Measurements from ENCODE around the gene ALPK1.

DNA sequence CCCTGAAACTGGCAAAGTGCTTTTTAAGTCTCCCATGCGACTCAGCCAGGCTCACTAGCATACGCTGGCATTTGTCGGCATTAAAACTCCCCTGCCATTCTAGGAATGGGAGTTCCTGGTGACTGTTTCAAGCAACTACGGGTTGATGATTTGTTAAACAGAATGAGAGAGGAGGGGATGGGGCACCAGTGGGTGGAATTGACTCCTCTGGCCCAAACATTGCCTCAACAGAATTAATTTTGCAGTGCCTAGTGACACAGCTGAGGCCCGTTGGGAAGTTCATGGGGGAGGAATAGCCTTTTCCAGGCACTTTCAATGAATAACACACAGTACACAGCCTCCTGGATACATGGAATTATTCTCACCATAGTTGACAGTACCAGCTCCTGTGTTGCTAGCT is 188.8 kb downstream of the ALPK1 start:
- no peak for TF ChIP-seq CTCF (IDR thresholded peaks at IDR 0.05)
- TF ChIP-seq POLR2A (IDR thresholded peaks at IDR 0.05), result no peak
- no peak for TF ChIP-seq POLR2AphosphoS5 (IDR thresholded peaks at IDR 0.05)

Measured in prostate gland (tissue), 2 donors.